ENCODE measurements around the gene MTIF2. TPM values are rescaled to one million over a fixed set of nuclear protein-coding genes. Genes with fewer than 3 reads are reported as not detected.
"Not testable (repeated sequence)": the region's sequence is repeated elsewhere in the genome, so short reads cannot be mapped to it uniquely, and the experiment has no call there.

The MTIF2 gene
- total RNA-seq, 2 donors from 2014 or later: 39.1 to 49.9 TPM

GRCh38 chr2:55231546-55232083 lies 37.4 kb downstream of the MTIF2 start:
- Histone ChIP-seq H3K27ac (peak overlapping the region; percentile 88), H3K4me3 (peak overlapping the region; percentile 83), H3K9me3 (no peaks in the 10 kb centered on the region), H3K9ac (ENCODE audit: low read depth in 2 of 2, low read length in 2 of 2) (peak overlapping the region; percentile 58 to 98), H3K27me3 (no peaks in the 10 kb centered on the region), H3K4me1 (peaks cover 6% of the 10 kb centered on the region), H3K36me3 (no peaks in the 10 kb centered on the region)
- no peak for DNase-seq
- intact Hi-C loops (cut with DNase I): loop anchor here (2.0 to 10.0 kb wide), 2 partner anchors 37 to 193 kb away; partner anchors contain the start of gene MTIF2
- TF ChIP-seq CTCF (IDR thresholded peaks at IDR 0.05): no peak

- H3K4me1 ChIP-seq: peaks cover 6% of the 10 kb centered on the region
- H3K4me3 ChIP-seq: no peak overlapping the region
- intact Hi-C loops (cut with DNase I): loop anchor here (2.0 to 10.0 kb wide), 2 partner anchors 38 to 194 kb away; partner anchors contain the start of gene MTIF2
- no peak overlapping the region for H3K27ac ChIP-seq
- H3K27me3 ChIP-seq: no peaks in the 10 kb centered on the region
- no peak for DNase-seq
- no peak overlapping the region for H3K9ac ChIP-seq (ENCODE audit: low read depth in 2 of 2, low read length in 2 of 2)
- no peak for TF ChIP-seq CTCF (IDR thresholded peaks at IDR 0.05)
- no peaks in the 10 kb centered on the region for H3K9me3 ChIP-seq
- H3K36me3 ChIP-seq: no peaks in the 10 kb centered on the region
These were observed 38.5 kb downstream of the MTIF2 start for GRCh38 chr2:55230551-55230950.

- peaks cover 6% of the 10 kb centered on the region for H3K4me1 ChIP-seq
- H3K36me3 ChIP-seq: no peaks in the 10 kb centered on the region
- DNase-seq: no peak
- H3K27ac ChIP-seq: no peak overlapping the region
- H3K9ac ChIP-seq (ENCODE audit: low read depth in 2 of 2, low read length in 2 of 2): no peak overlapping the region
- no peaks in the 10 kb centered on the region for H3K27me3 ChIP-seq
- TF ChIP-seq CTCF (IDR thresholded peaks at IDR 0.05): no peak
- H3K4me3 ChIP-seq: no peak overlapping the region
- intact Hi-C loops (cut with DNase I): no loop called here
- H3K9me3 ChIP-seq: no peaks in the 10 kb centered on the region
These were observed 39.8 kb downstream of the MTIF2 start for GRCh38 chr2:55229221-55229620.

- H3K9ac ChIP-seq (ENCODE audit: low read depth in 2 of 2, low read length in 2 of 2): no peak overlapping the region
- no peak overlapping the region for H3K4me3 ChIP-seq
- H3K36me3 ChIP-seq: no peaks in the 10 kb centered on the region
- TF ChIP-seq CTCF (IDR thresholded peaks at IDR 0.05): no peak
- no peak overlapping the region for H3K27ac ChIP-seq
- DNase-seq: no peak
- intact Hi-C loops (cut with DNase I): no loop called here
- no peaks in the 10 kb centered on the region for H3K4me1 ChIP-seq
- no peaks in the 10 kb centered on the region for H3K27me3 ChIP-seq
- H3K9me3 ChIP-seq: no peaks in the 10 kb centered on the region
These were observed 40.8 kb downstream of the MTIF2 start for GRCh38 chr2:55228226-55228563.

- H3K27ac ChIP-seq; H3K9ac ChIP-seq (ENCODE audit: low read depth in 2 of 2, low read length in 2 of 2); H3K36me3 ChIP-seq; H3K9me3 ChIP-seq; H3K4me1 ChIP-seq; H3K4me3 ChIP-seq; DNase-seq; intact Hi-C loops (cut with DNase I); H3K27me3 ChIP-seq: not testable (repeated sequence)
These were observed 41.4 kb downstream of the MTIF2 start for GRCh38 chr2:55227437-55228225.

GRCh38 chr2:55225481-55226020 lies 43.5 kb downstream of the MTIF2 start:
- no peak overlapping the region for H3K9ac ChIP-seq (ENCODE audit: low read depth in 2 of 2, low read length in 2 of 2)
- H3K4me1 ChIP-seq: no peaks in the 10 kb centered on the region
- no peak overlapping the region for H3K4me3 ChIP-seq
- no peak overlapping the region for H3K27ac ChIP-seq
- H3K36me3 ChIP-seq: no peaks in the 10 kb centered on the region
- TF ChIP-seq CTCF (IDR thresholded peaks at IDR 0.05): no peak
- H3K9me3 ChIP-seq: no peaks in the 10 kb centered on the region
- no peak for DNase-seq
- no peaks in the 10 kb centered on the region for H3K27me3 ChIP-seq
- intact Hi-C loops (cut with DNase I): no loop called here
